NCI-H446 treated with DMSO at 0.1 percent for 48 hours (cell line): Measurements from ENCODE around the gene ARID5B.

Experiments
- DNase-seq: peaks from one replicate; lab custom pipeline; 2025; lab: John Stamatoyannopoulos, UW

The ARID5B gene

DNA sequence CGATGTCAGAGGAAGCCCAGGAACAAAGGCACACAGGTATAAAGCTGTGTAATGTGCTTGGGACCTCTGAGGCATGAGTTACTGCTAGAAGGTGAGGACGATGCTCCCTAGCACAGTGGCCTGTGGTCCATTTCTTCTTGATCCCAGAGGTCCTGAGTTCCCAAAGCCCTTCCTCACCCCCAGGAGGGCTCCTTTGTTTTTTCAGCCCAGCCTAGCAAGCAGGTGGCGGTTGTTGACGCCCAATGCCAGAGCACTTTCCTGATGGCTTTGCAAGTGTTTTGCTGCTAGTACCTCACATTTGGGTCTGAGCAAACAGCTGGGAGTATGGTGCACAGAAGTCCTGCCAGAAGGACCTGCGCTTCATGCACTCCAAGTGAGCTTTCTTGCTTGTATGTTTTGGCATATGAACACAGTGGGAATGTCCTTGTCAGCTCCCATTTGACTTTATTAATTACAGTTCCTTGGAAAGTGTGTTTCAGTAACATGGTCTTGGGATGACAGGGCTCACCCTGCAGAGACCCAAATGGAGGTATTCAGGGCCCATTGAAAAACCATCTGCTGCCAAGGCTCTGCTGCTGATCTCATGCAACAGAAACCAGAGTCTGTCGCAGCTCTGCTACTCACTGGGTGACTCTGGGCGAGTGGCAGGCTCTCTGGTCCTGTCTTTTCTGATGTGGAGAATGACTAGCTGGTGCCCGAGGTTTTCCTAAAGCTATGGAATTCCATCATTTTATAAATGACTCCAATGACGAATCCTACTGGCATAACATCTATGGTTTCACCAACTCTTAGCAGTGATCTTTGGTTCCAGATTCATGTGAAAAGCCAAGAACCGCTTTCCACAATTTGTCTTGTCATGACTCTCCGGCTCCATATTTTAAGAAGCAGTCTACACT, 134.9 kb downstream of the ARID5B start:
- peak; percentile 83 for DNase-seq

DNA sequence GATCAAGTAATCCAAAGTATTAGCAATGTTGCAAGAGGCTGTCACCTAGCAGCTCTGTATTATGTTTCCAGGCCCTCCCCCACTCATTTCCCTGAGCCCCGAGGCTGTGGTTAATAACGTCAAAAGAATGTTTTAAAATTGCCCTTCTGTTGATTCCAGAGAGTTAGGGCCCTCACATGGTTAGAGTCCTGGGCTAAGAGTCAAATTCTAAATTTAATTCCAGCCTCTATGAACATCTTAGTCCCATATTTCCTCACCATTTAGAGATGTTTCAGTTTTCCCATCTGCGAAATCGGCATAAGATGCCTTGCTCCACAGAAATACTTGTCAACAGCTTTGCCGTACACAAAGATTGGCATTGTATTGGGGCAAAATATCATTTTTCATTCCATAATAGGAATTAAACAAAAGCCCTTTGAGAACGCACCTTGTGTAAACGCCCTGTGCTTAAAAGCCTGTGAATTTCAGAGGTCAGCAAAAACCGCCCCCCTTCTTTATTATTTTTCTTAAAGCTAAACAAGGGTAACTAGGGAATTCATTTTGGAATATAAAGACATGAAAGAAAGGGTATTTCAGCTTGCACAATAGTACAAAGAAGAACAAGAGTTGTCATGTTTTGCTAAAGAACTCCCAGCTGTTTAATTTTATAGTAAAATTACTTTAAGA, 135.8 kb downstream of the ARID5B start:
- no peak for DNase-seq

DNA sequence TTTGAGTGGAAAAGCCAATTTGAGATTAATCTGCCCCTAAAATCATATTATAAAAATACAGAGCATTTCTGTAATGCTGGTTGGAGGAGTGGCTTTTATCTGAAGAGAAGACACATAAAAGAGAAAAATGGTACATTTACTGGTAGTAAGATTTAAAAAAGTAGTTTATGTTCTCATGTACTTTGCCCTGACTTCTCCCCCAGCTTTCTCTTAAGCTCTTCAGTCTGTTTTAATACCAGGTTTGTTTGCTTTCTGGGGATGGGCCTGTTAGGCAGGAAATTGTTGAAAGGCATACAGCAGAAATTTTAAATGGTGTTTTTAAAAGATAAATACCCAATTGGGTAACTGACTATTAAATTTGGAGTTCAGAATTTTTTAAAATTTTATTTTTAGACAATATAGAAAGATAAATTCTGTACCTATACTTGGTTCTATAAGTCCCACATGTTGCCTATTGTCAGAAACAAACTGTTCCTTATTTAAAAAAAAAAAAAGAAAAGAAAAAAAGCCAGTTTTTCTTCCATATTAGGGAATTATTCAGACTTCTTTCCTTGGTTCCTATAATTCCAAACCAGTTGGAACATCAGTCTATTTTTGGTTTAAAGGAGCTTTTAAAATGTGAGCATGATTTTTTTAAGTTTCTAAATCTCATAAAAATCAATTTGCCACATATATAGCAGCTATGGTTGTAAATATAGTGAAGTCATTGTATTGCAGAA, 136.6 kb downstream of the ARID5B start:
- no peak for DNase-seq

DNA sequence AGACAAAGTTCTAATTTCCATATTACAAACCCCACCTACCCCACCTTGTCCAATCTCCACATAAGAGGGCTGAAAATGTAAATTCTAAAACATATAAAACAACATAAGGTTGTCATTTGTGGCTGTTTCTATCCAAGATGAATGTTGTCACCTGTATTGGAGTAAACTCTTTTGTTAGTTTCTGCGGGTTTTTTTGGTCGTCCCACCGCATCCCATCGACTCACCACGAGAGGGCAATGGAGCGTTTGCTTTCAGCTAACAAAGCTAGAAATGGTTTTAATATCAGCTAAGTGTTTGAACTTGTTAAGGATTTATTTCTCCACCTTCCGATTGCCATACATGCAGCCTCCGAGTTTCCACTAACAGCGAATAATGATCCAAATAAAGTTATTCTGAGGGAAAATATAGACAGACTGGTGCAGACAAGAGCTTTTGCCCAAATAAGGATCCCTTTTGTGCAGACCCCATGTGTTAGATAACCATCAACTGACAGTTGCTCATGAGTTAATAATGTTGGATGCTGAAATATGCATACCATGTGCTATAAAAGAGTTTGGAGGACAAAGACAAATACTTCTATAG, 137.2 kb downstream of the ARID5B start:
- DNase-seq = peak; percentile 46

DNA sequence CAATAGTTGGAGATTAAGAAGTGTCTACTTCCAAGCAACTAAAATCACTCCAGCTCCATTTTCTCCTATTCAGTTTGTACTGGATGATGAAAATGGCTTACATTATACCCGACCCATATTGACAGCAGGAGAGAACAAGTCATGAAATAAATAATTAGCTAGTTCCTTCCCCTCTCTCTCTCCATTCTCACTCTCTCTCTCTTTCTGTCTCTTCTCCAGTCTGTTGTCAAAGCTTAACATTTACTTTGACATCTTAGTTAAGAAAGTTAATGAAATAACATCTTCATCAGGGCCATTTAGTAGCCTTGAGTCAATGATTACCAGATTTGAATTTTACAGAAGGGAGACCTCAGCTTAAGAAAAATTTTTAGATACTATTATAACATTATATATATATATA, 138.5 kb downstream of the ARID5B start:
- DNase-seq = no peak

DNA sequence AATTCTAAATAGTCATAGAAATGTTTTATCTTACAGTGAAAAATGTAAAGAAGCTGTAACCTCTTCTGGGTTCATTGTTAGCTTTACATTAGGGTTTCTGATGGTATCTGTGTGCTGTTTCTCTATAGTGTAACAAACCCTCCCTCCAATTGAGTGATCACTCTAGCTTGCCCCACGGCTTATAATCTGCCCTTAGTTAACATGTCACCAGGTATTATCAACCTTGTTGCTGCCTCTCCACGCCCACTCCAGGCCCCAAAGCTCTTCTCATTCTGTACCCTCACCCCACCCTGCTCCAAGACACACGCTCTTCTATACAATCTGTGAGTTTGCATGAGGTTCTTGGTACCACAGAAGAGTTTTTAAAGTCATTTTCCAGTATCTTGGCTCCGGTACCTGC, 139.4 kb downstream of the ARID5B start:
- DNase-seq = no peak

DNA sequence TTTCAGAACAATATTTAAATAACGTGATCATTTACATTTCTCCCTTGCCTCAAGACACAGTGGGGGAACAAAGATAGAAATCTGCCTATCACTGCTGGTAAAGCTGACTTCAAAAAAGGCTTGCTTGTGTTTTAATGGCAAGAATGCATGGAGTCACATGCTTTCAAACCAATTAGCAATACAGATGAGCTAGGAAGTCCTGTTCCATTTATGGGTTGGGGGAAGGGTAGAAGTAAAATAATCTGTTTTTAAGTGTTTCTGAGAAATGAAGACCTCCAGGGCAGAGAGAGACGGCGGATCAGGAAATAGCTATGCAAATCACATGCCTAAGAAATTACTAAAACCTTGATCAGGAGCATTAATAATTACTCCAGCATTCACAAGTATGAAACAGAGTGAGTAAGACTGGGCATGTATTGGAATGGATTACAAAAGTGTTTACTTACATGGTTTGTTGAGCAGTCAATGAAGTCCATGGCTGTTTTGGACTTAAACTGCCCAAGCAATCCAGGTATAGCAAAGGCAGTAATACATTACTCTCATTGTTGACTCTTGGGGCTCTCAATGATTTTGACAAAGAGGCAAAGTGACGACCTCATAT, 142.0 kb downstream of the ARID5B start:
- no peak for DNase-seq

DNA sequence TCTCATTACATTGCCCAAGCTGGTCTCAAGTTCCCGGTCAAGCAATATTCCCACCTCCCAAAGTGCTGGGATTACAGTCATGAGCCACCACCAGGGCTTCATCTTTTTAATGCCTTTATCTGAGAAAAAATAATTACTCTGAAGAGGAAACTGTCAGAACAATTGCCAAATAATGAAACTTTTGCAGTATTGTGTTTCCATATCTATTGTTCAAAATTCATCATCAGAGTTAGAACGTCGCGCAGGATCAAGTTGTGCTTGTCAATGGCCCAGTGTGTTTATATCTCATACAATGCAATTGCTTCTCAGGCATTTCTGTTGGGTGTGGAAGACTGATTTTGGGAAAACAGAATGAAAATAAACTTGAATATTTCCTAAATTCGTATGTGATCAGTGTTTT, 143.1 kb downstream of the ARID5B start:
- DNase-seq = no peak

DNA sequence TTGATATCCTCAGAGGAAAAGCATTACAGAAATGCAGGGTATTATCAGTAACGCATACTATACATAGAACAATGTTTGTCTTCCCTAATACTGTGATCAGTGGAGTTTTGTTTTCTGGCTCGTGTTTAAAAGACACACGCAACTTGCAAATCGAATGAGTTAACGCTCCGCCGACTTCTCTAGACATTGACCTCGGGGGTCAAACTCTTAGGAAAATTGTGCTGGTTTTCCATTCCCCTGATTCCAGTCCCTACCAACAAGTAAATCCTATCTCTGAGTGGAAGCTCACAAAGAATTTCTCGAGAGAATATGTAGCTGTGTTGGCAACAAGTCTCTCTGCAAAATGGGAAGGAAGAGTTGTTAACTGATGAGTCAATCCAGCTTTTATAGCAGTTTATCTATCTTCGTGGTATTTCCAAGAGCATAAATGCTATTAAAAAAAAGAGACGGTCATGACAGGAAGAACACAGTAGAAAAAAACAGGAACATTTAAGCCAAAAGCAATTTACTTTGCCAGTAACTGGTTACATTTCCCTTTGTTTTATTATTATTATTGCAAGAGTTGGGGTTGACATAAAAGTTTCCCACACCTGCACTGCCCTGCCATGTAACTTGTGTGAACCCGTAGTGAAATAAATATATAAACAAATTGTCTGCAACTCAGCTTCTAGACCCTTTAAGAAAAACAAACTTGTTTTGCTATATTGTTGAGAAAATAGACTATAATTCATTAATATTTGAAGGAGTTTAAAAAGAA, 144.4 kb downstream of the ARID5B start:
- DNase-seq = no peak

DNA sequence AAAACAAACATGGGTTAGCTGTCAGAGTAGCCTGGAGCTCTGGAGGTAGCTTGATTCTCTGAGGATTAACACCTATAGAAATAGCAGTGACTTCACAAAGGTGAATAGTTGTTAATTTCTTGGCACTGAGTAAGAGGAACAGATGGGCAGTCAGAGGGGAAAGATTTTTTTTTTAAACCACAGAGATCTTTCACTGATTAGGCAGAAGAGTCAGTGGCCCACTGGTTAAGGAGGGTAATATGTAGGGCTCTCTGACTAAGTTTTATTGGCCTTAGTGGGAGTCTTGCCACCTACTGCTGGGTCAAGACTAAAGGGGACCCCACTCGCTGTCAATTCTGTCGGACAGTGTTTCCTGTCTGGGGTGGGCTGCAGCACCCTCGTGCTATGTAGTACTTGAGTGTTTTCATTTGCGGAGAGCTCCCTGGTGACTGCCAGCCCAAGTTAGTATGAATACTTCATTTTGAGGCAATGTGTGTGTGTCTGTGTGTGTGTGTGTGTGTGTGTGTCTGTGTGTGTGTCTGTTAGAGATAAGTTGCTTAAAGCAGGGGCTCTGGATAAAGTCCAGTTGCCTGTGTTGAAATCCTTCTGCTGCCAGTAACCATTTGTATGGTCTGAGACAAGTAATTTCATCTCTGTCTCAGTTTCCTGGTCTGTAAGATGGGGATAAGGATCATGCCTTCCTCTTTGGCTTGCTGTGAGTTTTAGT, 145.2 kb downstream of the ARID5B start:
- peak; percentile 11 for DNase-seq

DNA sequence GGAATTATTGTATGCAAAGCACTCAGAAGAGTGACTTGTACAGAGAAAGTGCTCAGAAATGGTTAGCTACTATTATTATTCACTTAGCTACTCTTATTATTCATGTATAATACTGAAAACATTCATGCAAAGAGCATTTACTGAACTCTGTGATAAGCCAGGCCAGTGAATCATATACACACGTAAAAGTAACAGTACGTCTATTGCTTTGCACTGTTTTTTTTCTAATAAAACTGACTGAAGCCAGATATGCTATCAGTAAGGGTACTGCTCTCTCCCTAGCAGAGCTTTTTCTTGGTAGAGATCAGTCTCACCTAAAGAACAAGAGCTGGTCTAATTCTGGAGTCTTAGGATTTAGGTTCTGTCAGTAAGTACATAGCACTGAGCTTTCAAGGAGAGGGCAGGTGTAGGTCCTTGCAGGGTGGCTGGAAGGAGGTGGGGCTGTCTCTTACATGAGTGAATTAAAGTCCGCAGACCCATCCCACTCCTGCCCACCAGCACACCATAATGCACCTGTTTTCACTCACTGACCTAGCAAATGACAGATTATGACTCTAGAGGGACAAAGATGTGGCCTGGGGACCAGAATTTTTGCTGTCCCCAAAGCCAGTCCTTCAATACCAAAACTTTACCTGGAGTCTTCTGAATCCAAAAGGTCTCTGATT, 145.9 kb downstream of the ARID5B start:
- no peak for DNase-seq

DNA sequence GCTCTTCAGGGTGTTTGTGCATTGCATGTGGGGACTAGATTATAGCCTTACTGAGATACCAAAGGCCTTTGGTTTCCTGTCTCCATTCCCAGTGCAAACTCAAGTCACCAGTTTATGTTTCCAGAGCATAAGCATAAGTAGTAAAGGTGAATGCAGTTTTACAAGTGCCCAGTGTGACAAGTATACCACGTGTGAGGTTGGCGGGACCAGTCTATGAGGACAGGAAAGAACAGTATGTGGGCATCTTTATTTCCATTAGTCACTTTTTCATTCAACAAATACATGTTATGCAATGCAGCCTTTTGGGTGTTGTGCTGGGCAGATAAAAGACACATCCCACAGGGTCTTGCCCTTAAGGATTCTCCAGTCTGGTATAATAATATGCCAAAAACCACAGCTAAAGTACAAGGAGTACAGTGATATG, 146.5 kb downstream of the ARID5B start:
- no peak for DNase-seq

DNA sequence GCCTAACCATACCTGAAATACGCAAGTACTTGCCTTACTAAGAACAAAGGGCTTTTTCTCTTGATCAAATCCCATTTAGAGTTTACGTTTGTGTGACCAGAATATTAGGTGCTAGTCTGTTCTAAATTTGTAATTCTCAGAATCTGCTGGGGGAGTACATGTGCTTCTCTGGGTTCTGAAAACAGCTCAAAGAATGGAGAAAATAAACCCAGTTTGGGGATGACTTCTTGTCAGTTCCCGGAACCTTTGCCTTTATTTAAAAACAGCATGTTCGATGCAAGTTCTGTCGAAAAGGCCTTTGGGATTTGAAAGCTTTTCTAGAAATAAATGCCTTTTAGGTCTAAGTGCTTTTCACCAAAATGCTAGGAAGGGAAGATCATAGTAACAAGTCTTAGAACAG, 147.0 kb downstream of the ARID5B start:
- DNase-seq = no peak

DNA sequence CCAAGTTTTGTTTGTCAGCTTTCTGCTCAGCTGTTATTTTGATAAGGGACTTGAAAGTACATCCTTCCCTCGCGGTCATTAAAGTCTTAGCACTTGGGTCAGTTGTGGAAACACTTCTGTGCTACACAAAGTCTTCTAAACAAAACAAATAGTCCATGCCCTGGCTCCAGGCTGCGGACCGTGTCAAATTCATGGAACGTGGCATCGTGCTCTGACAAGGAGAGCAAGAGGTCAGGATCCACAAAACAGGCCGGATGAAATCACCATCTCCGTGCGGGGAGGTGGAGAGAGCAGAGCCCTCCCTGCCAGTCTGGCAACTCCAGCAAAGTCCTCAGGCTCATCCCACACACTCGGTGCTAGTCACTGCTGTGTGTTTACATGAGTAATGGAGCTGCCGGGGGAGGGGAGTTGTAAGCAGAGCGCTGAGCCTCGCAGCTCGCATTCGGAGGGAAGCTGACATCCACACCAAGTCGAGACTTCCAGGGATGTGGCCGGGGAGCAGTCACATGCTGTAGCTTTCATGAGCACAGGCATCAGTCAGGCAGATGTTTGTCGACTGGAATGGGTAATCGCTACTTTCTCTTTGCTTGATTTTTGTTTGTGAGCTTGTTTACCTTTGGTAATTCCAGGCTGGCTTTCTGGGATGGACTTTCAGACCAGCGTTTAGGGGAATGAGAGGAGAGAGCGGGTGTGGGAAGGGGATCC, 147.6 kb downstream of the ARID5B start:
- DNase-seq = peak; percentile 59

DNA sequence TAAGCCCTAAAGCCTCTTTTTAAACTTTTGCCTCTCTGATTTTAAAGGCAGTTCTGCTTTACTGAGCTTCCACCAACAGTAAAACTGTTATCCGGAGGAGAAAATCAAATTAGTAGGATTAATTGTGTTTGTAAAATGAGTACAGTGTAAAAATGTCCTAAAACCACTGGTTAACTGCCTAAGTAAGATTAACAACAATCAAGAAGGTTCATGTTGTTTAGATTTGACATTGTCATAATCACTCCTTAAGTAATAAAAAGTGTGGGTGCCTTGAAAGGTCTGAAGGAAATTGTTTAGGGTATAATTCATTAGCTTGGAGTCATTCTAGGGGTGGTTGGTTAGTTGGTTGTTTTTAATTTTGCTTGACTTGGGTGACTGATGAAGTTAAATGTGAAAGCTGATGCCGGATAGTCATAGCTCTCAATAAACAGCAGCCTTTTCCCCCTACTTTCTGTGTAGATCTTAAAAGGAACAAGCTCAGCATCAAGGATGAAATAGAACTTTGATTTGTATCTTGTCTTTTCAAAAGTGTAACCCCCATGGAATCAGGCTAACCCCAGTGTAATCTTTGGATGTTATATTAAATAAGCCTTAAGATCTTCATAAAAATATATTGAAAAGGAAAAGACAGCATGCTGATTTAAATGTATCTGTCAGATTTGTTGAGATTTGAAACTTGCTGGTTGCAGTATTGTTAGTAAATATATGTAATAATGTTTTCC, 148.3 kb downstream of the ARID5B start:
- no peak for DNase-seq

DNA sequence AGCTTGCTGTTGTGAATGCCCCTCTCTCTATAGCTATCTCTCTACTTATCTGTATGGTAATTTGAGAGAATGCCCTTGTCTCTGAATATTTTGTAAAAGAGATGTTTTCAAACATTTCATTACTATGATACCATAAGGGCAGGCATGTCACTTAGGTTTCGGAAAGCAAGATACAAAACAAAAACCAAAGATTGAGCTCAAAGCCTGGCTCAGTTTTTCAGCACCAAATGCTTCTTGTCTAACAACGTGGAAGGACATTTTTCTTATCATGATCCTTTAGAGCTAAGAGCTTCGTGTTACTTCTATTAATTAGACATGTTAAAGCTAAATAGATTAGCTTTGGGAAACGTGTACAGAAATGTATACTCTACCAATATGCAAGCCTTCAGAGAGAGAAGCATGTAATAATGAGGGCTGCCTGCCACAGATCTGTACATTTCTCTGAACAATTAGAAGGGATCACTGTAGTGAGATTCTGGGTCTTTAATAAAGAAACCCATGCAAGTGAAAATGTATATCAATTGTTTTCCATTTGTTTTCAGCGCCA, 148.9 kb downstream of the ARID5B start:
- DNase-seq = no peak

DNA sequence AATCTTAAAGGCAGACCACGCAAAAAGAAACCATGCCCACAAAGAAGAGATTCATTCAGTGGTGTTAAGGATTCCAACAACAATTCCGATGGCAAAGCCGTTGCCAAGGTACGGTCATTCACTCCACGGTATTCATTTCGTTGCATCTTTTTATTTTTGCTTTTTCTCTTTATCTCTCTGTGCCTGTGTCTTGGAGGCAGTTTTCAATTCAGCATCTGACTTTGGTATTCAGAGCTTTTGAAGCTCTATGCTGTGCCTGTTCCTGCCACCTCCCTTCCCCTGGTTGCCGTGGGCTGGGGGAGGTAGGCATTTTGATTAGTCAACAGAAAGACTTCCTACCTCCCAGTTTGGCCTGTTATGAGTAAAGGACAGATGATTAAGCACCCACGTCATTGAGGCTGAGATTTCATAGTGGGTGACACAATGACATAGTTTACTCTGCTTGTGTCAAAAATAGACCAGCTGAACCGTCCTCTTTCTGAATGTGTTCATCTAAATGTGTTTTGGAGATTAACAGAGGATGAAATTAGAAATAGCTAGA, 149.5 kb downstream of the ARID5B start:
- DNase-seq = no peak

DNA sequence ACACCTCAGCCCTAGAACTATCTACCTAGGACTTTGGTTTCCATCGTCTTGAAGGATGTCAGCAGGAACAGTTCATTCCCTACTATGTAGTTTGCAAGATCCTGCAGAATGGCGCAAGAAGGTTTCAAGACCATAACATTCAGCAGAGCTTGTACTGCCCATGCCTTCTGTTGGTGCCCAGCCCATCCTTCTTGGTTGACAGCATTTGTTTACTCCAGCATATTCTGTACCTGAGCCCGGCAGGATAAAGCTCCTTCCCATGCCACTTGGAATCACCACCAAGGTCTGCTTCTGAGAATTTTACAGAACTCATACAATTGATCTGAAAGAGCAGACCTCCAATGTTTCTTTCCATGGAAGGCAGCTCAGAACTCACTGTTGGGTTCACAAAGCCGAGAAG, 150.8 kb downstream of the ARID5B start:
- DNase-seq = no peak
